Dermis microvascular lymphatic vessel endothelial cell (primary cell): ENCODE data around the gene L3MBTL4. TPM values are rescaled to one million over a fixed set of nuclear protein-coding genes. Genes with fewer than 3 reads are reported as not detected.

Experiments
- DNase-seq, 2 donors: peaks; one replicate each; pipeline versions ENCODE4 v3.0.0 to v3.0.0-alpha.2; 2010; ENCODE audit warnings: low read depth in 2 of 2
- total RNA-seq: library from RNA; depleted of rRNA; stranded (reverse); fragments of >200 nt; gene quantifications from 2 replicates; pipeline ENCODE4 v1.2.1, GENCODE V29; 2014

Gene L3MBTL4
- total RNA-seq, 1 donor from 2014 or later: 5.1 TPM

GRCh38 chr18:5995626-5996025 lies 419.1 kb downstream of the L3MBTL4 start:
- no peak for DNase-seq

- no peak for DNase-seq
These were observed 420.8 kb downstream of the L3MBTL4 start for GRCh38 chr18:5993938-5994337.

- no peak for DNase-seq
These were observed 422.3 kb downstream of the L3MBTL4 start for GRCh38 chr18:5992381-5992780.

GRCh38 chr18:5987249-5987648 lies 427.5 kb downstream of the L3MBTL4 start:
- DNase-seq: no peak

GRCh38 chr18:5986257-5986931 lies 428.3 kb downstream of the L3MBTL4 start:
- no peak for DNase-seq

GRCh38 chr18:5984245-5984644 lies 430.5 kb downstream of the L3MBTL4 start:
- DNase-seq: no peak

- no peak for DNase-seq
These were observed 431.2 kb downstream of the L3MBTL4 start for GRCh38 chr18:5983488-5983887.

- no peak for DNase-seq
These were observed 432.4 kb downstream of the L3MBTL4 start for GRCh38 chr18:5982332-5982731.

- no peak for DNase-seq
These were observed 434.0 kb downstream of the L3MBTL4 start for GRCh38 chr18:5980721-5981120.

- no peak for DNase-seq
These were observed 434.7 kb downstream of the L3MBTL4 start for GRCh38 chr18:5979971-5980457.

- no peak for DNase-seq
These were observed 435.4 kb downstream of the L3MBTL4 start for GRCh38 chr18:5979176-5979888.

GRCh38 chr18:5977022-5977421 lies 437.7 kb downstream of the L3MBTL4 start:
- DNase-seq: no peak

- DNase-seq: no peak
These were observed 439.4 kb downstream of the L3MBTL4 start for GRCh38 chr18:5975111-5976002.

GRCh38 chr18:5974696-5975095 lies 440.0 kb downstream of the L3MBTL4 start:
- DNase-seq: no peak

GRCh38 chr18:5973099-5973498 lies 441.6 kb downstream of the L3MBTL4 start:
- no peak for DNase-seq

GRCh38 chr18:5972298-5972697 lies 442.4 kb downstream of the L3MBTL4 start:
- DNase-seq: no peak

GRCh38 chr18:5969989-5970403 lies 444.7 kb downstream of the L3MBTL4 start:
- no peak for DNase-seq

GRCh38 chr18:5969355-5969988 lies 445.2 kb downstream of the L3MBTL4 start:
- DNase-seq: no peak

GRCh38 chr18:5967666-5968065 lies 447.0 kb downstream of the L3MBTL4 start:
- no peak for DNase-seq

- DNase-seq: no peak
These were observed 447.7 kb downstream of the L3MBTL4 start for GRCh38 chr18:5967007-5967406.

GRCh38 chr18:5966514-5966913 lies 448.2 kb downstream of the L3MBTL4 start:
- DNase-seq: no peak

GRCh38 chr18:5964996-5965395 lies 449.7 kb downstream of the L3MBTL4 start:
- DNase-seq: no peak
